RPMI8226 (cell line): ENCODE measurements around the gene MRPL14.
"Not testable (repeated sequence)": the region's sequence is repeated elsewhere in the genome, so short reads cannot be mapped to it uniquely, and the experiment has no call there.

Experiments
- DNase-seq: peaks from one replicate; pipeline ENCODE4 v3.0.0-alpha.2; 2015

MRPL14 gene

GRCh38 chr6:44097782-44098317 lies 29.4 kb downstream of the MRPL14 start:
- DNase-seq = no peak

DNA sequence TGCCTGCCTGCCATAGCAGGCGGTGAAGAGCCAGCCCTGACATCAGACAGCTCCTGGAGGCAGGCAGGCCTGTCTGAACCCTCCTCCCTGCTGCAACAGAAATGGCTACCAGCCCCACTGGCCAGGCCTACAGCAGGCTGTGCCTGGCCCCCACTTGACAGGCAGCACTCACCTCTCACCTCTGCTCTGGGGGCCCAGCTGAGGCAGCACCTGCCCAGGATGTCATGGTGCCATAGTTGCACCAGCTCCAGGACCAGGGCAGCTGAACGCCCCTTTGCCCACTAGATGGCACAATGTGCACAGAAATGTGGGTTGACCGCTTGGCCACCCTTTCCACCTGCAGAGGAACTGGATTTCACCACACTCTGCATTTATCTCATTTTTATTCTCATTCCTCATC lies 30.6 kb downstream of the MRPL14 start:
- peak; percentile 93 for DNase-seq

GRCh38 chr6:44095243-44095623 lies 32.0 kb downstream of the MRPL14 start:
- not testable (repeated sequence) for DNase-seq

- DNase-seq = no peak
These were observed 32.6 kb downstream of the MRPL14 start for GRCh38 chr6:44094403-44095242.

- no peak for DNase-seq
These were observed 33.4 kb downstream of the MRPL14 start for GRCh38 chr6:44093750-44094402.

DNA sequence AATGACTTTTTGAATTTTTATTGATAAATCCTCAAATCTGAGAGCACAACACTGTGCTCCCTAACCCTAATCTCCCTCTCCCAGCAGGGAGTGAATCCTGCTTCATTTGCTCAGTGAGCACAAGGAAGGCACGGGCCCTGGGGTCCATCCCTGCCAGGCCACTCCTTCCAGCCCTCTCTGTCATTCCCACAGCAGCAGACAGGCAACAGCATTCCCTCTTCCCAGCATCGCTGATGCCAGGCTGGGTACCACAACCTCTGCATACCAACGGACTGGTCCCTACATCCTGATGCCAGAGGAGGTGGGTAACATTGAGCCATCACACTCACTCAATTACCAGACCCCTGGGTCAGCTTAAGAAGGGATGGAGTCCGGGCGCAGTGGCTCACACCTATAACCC lies 34.2 kb downstream of the MRPL14 start:
- no peak for DNase-seq

DNA sequence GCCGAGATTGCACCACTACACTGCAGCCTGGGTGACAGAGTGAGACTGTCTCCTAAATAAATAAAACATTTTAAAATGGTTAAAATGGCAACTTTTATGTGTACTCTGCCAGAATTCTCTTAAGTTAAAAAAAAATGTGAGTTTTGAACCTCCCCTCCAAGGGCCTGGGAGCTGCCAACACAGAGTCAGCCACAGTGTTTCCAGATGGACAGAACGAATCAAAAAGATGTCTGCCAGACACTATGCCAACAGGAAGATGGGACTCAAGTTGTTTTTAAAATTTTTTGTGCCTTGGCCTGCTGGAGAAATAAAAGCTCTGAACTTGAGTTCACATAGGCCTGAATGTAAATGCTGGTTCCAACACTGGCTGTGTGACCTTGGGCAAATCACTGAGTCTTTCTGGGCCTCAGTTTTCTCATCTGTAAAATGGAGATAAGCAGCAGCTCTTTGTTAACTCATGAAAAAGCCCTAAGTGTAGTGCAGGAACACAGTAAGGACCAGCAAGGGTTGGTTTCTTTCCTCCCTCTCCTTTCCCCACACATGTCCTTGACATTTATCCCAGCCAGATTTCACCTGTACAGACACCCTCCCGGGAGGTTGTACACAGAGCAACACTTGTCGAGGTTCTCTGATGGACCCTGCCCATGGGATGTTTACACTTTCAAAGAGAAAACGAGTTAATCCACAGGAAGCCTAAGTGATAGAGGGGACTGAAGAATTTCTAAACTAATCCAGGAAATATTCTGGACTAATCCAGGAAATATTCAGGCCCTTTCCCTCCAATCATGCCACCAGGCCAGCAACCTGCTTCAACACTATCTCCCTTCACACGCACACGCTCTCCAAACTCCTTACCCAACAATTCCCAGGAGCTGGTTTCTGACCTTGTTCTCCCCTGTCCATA lies 35.0 kb downstream of the MRPL14 start:
- DNase-seq = no peak

DNA sequence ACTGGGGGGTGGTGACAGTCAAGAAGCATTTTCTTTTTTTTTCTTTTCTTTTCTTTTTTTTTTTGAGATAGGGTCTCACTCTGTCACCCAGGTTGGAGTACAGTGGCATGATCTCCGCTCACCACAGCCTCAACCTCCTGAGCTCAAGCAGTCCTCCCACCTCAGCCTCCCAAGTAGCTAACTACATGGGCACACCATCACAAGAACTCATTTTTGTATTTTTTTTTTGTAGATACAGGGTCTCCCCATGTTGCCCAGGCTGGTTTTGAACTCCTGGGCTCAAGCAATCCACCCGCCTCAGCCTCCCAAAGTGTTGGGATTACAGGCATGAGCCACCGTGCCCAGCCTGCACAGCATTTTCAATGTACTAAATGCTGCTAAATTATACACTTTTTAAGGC lies 35.9 kb downstream of the MRPL14 start:
- DNase-seq = not testable (repeated sequence)

DNA sequence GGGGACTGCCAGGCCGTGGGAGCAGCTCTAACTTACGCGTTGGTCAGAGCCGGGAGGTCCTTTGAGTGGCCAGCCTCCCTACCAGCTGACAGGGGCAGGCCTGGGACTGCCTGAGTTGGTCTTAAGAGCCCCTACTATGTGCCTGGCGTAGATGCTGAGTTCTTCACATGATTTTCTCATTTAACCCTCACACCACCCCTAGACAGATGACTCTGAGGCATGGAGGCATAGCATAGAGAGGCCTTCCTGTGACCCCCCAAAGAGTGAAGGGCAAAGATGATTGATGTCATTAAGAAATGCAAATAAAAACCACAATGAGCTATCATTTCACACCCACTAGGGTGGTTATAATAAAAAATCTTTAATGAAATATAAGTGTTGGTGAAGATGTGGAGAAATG lies 36.8 kb downstream of the MRPL14 start:
- DNase-seq = no peak

GRCh38 chr6:44088827-44089590 lies 38.2 kb downstream of the MRPL14 start:
- no peak for DNase-seq

GRCh38 chr6:44087623-44088022 lies 39.6 kb downstream of the MRPL14 start:
- DNase-seq = no peak

- DNase-seq = peak; percentile 45
These were observed 40.2 kb downstream of the MRPL14 start for GRCh38 chr6:44086931-44087574.

DNA sequence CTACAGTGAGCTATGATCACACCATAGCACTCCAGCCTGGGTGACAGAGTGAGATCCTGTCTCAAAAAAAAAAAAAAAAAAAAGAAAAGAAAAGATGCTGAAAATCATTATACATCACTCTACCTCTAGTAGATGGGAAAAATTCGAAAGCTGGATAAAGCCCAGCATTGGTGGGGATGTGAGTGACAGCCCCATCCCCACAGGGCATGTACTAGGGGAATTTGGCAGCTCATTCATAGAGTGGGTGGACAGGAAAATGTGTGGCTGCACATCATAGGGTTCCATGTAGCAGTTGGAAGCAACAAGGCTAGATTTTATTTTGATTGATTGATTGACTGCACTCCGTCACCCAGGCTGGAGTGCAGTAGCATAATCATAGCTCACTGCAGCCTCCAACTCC lies 42.0 kb downstream of the MRPL14 start:
- no peak for DNase-seq

- DNase-seq = no peak
These were observed 42.8 kb downstream of the MRPL14 start for GRCh38 chr6:44084231-44085014.

GRCh38 chr6:44082872-44083321 lies 44.4 kb downstream of the MRPL14 start:
- DNase-seq = no peak

DNA sequence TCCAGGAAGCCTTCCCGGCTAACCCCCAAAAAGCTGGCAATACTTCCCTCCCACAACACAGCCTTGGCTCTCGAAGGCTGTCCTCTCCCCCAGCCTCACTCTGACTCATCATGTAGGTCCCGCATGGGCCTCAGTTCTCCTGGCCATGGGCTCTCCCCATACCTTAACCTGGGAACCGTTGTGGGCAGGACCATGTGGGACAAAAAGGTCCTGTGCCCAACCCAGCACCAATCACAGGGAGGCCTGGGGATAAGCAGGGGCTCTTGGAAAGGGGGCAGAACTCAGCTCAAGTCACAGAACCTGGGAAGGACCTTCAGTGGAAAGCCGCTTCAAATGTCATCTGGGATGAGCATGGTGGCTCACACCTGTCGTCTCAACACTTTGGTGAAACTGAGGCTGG lies 45.5 kb downstream of the MRPL14 start:
- DNase-seq = no peak

- no peak for DNase-seq
These were observed 46.4 kb downstream of the MRPL14 start for GRCh38 chr6:44080561-44081521.

DNA sequence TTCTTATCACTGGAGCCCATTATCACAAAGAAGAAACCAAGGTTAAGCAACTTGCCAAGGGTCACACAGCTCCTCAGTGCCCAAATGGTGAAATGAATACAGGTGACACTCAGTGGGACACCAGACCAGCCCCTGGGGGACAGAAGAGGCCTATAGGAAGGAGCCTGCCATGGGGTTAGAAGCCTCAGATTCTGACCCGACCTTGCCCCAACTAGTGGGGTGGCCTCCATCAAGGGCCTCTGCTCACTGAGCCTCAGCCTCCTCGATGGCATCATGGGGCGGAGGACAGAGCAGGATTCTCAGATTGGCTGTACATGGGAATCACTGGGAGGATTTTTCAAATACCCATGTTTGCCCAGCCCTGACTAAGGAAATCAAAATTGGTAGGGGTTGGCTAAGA lies 47.6 kb downstream of the MRPL14 start:
- no peak for DNase-seq

- peak; percentile 79 for DNase-seq
These were observed 48.2 kb downstream of the MRPL14 start for GRCh38 chr6:44078827-44079671.
